Measurements from ENCODE around the gene EIF4G1. TPM values are rescaled to one million over a fixed set of nuclear protein-coding genes. Genes with fewer than 3 reads are reported as not detected.

The EIF4G1 gene
- total RNA-seq, 1 donor from 2014 or later = 490 TPM

GRCh38 chr3:184380627-184381260 lies 66.3 kb downstream of the EIF4G1 start:
- no peak for DNase-seq (ENCODE audit: low read depth)
- H3K4me1 Mint-ChIP-seq (ENCODE audit: low read depth, unreplicated experiment) = peaks cover 18% of the 10 kb centered on the region
- no peak overlapping the region for H3K27ac Mint-ChIP-seq (ENCODE audit: unreplicated experiment)
- H3K4me3 Mint-ChIP-seq (ENCODE audit: unreplicated experiment) = peak overlapping the region; percentile 69
- no peaks in the 10 kb centered on the region for H3K9me3 Mint-ChIP-seq (ENCODE audit: unreplicated experiment)
- Histone ChIP-seq H3K36me3 (ENCODE audit: insufficient read depth, low read length) (no peaks in the 10 kb centered on the region), H3K4me2 (ENCODE audit: low read length) (peak overlapping the region; percentile 82), H2AFZ (ENCODE audit: low read depth, low read length) (peak overlapping the region; percentile 69), H3K4me1 (ENCODE audit: insufficient read depth, low read length) (peaks cover 5% of the 10 kb centered on the region), H3K27me3 (ENCODE audit: insufficient read depth, low read length) (peaks cover 43% of the 10 kb centered on the region), H3K79me2 (ENCODE audit: insufficient read depth, low read length) (no peaks in the 10 kb centered on the region), H3K9ac (ENCODE audit: low read length) (no peak overlapping the region), H4K20me1 (ENCODE audit: insufficient read depth, low read length) (no peaks in the 10 kb centered on the region), H3K9me3 (ENCODE audit: insufficient read depth, low read depth, low read length) (no peaks in the 10 kb centered on the region), H3K27ac (ENCODE audit: low read depth, low read length) (no peak overlapping the region), H3K4me3 (ENCODE audit: insufficient read depth, low read depth, low read length) (peak overlapping the region; percentile 37)
- peaks cover 58% of the 10 kb centered on the region for H3K27me3 Mint-ChIP-seq (ENCODE audit: low read depth, unreplicated experiment)
- TF ChIP-seq EZH2 (IDR thresholded peaks at IDR 0.05; ENCODE audit: insufficient read depth, low read length) = peak; percentile 100
- TF ChIP-seq CTCF (IDR thresholded peaks at IDR 0.05; ENCODE audit: insufficient read depth, low read depth, low read length) = no peak
- FAIRE-seq = no peak
- peaks cover 2% of the 10 kb centered on the region for H3K36me3 Mint-ChIP-seq (ENCODE audit: low read depth, unreplicated experiment)

GRCh38 chr3:184381261-184382224 lies 67.1 kb downstream of the EIF4G1 start:
- no peaks in the 10 kb centered on the region for H3K9me3 Mint-ChIP-seq (ENCODE audit: unreplicated experiment)
- peaks cover 53% of the 10 kb centered on the region for H3K27me3 Mint-ChIP-seq (ENCODE audit: low read depth, unreplicated experiment)
- Histone ChIP-seq H3K79me2 (ENCODE audit: insufficient read depth, low read length) (no peaks in the 10 kb centered on the region), H4K20me1 (ENCODE audit: insufficient read depth, low read length) (no peaks in the 10 kb centered on the region), H3K4me3 (ENCODE audit: insufficient read depth, low read depth, low read length) (no peak overlapping the region), H3K27me3 (ENCODE audit: insufficient read depth, low read length) (peaks cover 43% of the 10 kb centered on the region), H3K4me2 (ENCODE audit: low read length) (peak overlapping the region; percentile 44), H3K27ac (ENCODE audit: low read depth, low read length) (no peak overlapping the region), H2AFZ (ENCODE audit: low read depth, low read length) (peak overlapping the region; percentile 69), H3K9me3 (ENCODE audit: insufficient read depth, low read depth, low read length) (no peaks in the 10 kb centered on the region), H3K36me3 (ENCODE audit: insufficient read depth, low read length) (no peaks in the 10 kb centered on the region), H3K4me1 (ENCODE audit: insufficient read depth, low read length) (peaks cover 5% of the 10 kb centered on the region), H3K9ac (ENCODE audit: low read length) (no peak overlapping the region)
- no peak for FAIRE-seq
- no peak for TF ChIP-seq CTCF (IDR thresholded peaks at IDR 0.05; ENCODE audit: insufficient read depth, low read depth, low read length)
- peak; percentile 6 for TF ChIP-seq EZH2 (IDR thresholded peaks at IDR 0.05; ENCODE audit: insufficient read depth, low read length)
- H3K36me3 Mint-ChIP-seq (ENCODE audit: low read depth, unreplicated experiment) = peaks cover 2% of the 10 kb centered on the region
- DNase-seq (ENCODE audit: low read depth) = no peak
- H3K4me1 Mint-ChIP-seq (ENCODE audit: low read depth, unreplicated experiment) = peaks cover 18% of the 10 kb centered on the region
- no peak overlapping the region for H3K27ac Mint-ChIP-seq (ENCODE audit: unreplicated experiment)
- H3K4me3 Mint-ChIP-seq (ENCODE audit: unreplicated experiment) = peak overlapping the region; percentile 69

Measured in astrocyte (in vitro differentiated cells and primary cell).